Measurements from ENCODE around the gene SOX5. TPM values are rescaled to one million over a fixed set of nuclear protein-coding genes. Genes with fewer than 3 reads are reported as not detected.

Gene SOX5
- total and polyA plus RNA-seq, 9 of the 15 experiments (the other 6 are each of a cell fraction or from before 2014, with no cell fraction given): 8.3 to 16.5 (median 11.9) TPM

- POLR2A ChIA-PET: interaction anchor here (0.7 to 1.9 kb wide), 2 partner anchors 9 kb away, joined by 3 to 5 read pairs; no protein-coding TSS in a partner anchor
Measured at GRCh38 chr12:23648546-23648945, 300.9 kb downstream of the SOX5 start.

GRCh38 chr12:23640754-23641153, 308.7 kb downstream of the SOX5 start:
- WGBS (ENCODE audit: insufficient coverage, low coverage, missing lambda C conversion rate): 88% methylated on average over 4 of the region's 4 CpGs
- Histone ChIP-seq H3K27ac (ENCODE audit: extremely low read depth, low read depth, low read length) (no peak overlapping the region), H3K27me3 (ENCODE audit: control insufficient read depth in 2 of 2, insufficient read depth in 2 of 2, low read length in 2 of 2) (no peaks in the 10 kb centered on the region), H3K4me3 (no peak overlapping the region), H3K9me3 (replicated peaks; ENCODE audit: control insufficient read depth, insufficient read depth, low read depth, low read length) (peaks cover 6% of the 10 kb centered on the region), H3K9ac (ENCODE audit: insufficient read depth in 1 of 2, low read depth in 2 of 2, low read length in 2 of 2) (no peak overlapping the region), H3K79me2 (ENCODE audit: control insufficient read depth, insufficient read depth, low read length) (no peaks in the 10 kb centered on the region), H4K20me1 (replicated peaks; ENCODE audit: control insufficient read depth, insufficient read depth, low read length) (no peaks in the 10 kb centered on the region), H3K4me1 (replicated peaks in 1 of 2; ENCODE audit: control insufficient read depth in 2 of 2, insufficient read depth in 2 of 2, low read length in 2 of 2) (no peaks in the 10 kb centered on the region), H3K9me1 (ENCODE audit: control insufficient read depth, insufficient read depth, low read length) (no peaks in the 10 kb centered on the region), H3K36me3 (ENCODE audit: control insufficient read depth, insufficient read depth, low read length) (peaks cover 7% of the 10 kb centered on the region; the same call in 2 of the 3 replicates), H3K4me2 (ENCODE audit: insufficient read depth, low read length) (no peak overlapping the region), H2AFZ (ENCODE audit: low read depth, low read length) (no peak overlapping the region)
- ATAC-seq: no peak
- BruUV-seq (replicated peaks): no TSS peak
- in situ Hi-C loops (cut with MboI) (no loop called here), intact Hi-C loops (cut with micrococcal nuclease) (no loop called here)
- ChIA-PET POLR2A (interaction anchor here (0.7 kb wide), 1 partner anchor 59 kb away, joined by 3 read pairs; no protein-coding TSS in a partner anchor), CTCF (ENCODE audit: low intra/inter-chr PET ratio) (no interaction called here)
- FAIRE-seq: no peak
- DNase-seq (ENCODE audit: extremely low read depth in 1 of 4, low spot score in 3 of 4): no peak
- TF ChIP-seq SMARCA4 (IDR thresholded peaks at IDR 0.05) (no peak), ZBTB40 (IDR thresholded peaks at IDR 0.05) (no peak), ZBTB40 (CRISPR knock-in tag; IDR thresholded peaks at IDR 0.05) (no peak), HDAC2 (IDR thresholded peaks at IDR 0.05) (no peak), ELF4 (CRISPR knock-in tag; IDR thresholded peaks at IDR 0.05) (no peak), FOXM1 (IDR thresholded peaks at IDR 0.05; ENCODE audit: low read depth) (no peak), FOXM1 (CRISPR knock-in tag; IDR thresholded peaks at IDR 0.05; ENCODE audit: low read depth) (no peak)

More at GRCh38 chr12:23648546-23648945, 300.9 kb downstream of the SOX5 start:
- intact Hi-C loops (cut with micrococcal nuclease): no loop called here
- Histone ChIP-seq H3K27me3 (ENCODE audit: control insufficient read depth in 2 of 2, insufficient read depth in 2 of 2, low read length in 2 of 2) (no peaks in the 10 kb centered on the region), H2AFZ (ENCODE audit: low read depth, low read length) (no peak overlapping the region), H3K27ac (ENCODE audit: extremely low read depth, low read depth, low read length) (no peak overlapping the region), H3K4me3 (no peak overlapping the region), H3K9me3 (replicated peaks; ENCODE audit: control insufficient read depth, insufficient read depth, low read depth, low read length) (peaks cover 4% of the 10 kb centered on the region), H3K36me3 (ENCODE audit: control insufficient read depth, insufficient read depth, low read length) (no peaks in the 10 kb centered on the region), H3K9ac (ENCODE audit: insufficient read depth in 1 of 2, low read depth in 2 of 2, low read length in 2 of 2) (no peak overlapping the region), H3K9me1 (ENCODE audit: control insufficient read depth, insufficient read depth, low read length) (no peaks in the 10 kb centered on the region), H3K4me2 (ENCODE audit: insufficient read depth, low read length) (no peak overlapping the region), H3K79me2 (ENCODE audit: control insufficient read depth, insufficient read depth, low read length) (no peaks in the 10 kb centered on the region), H3K4me1 (replicated peaks in 1 of 2; ENCODE audit: control insufficient read depth in 2 of 2, insufficient read depth in 2 of 2, low read length in 2 of 2) (no peaks in the 10 kb centered on the region), H4K20me1 (replicated peaks; ENCODE audit: control insufficient read depth, insufficient read depth, low read length) (no peaks in the 10 kb centered on the region)
- ATAC-seq (no peak), DNase-seq (ENCODE audit: extremely low read depth in 1 of 4, low spot score in 3 of 4) (no peak), FAIRE-seq (no peak)
- CTCF ChIA-PET (ENCODE audit: low intra/inter-chr PET ratio): no interaction called here
- TF ChIP-seq PHF20 (IDR thresholded peaks at IDR 0.05; ENCODE audit: partially characterized antibody): no peak
- no peak for TF ChIP-seq ZNF23 (CRISPR knock-in tag; IDR thresholded peaks at IDR 0.05)
- TF ChIP-seq NR4A1 (CRISPR knock-in tag; IDR thresholded peaks at IDR 0.05): no peak
- TF ChIP-seq NR4A1 (tag; IDR thresholded peaks at IDR 0.05): no peak
- peak; percentile 38; the same call in 1 of the 2 replicates for TF ChIP-seq ZNF12 (CRISPR knock-in tag; IDR thresholded peaks at IDR 0.05)
- 88% methylated on average over 1 of the region's 1 CpG for WGBS (ENCODE audit: insufficient coverage, low coverage, missing lambda C conversion rate)
- in situ Hi-C loops (cut with MboI): no loop called here
- no TSS peak for BruUV-seq (replicated peaks)
